ENCODE measurements around the gene AURKB.

The AURKB gene

GRCh38 chr17:8237886-8238285 is 27.5 kb upstream of the AURKB start:
- H3K27ac Mint-ChIP-seq = no peak overlapping the region
- peaks cover 89% of the 10 kb centered on the region for H3K36me3 Mint-ChIP-seq (ENCODE audit: insufficient read depth)
- ATAC-seq (replicated peaks) = no peak
- no peak overlapping the region for H3K4me3 Mint-ChIP-seq
- H3K4me1 Mint-ChIP-seq (ENCODE audit: low read depth in 2 of 2) = peaks cover 15 to 25% of the 10 kb centered on the region in 2 donors
- no peaks in the 10 kb centered on the region for H3K27me3 Mint-ChIP-seq
- H3K9me3 Mint-ChIP-seq = no peaks in the 10 kb centered on the region
- no peak for DNase-seq

DNA sequence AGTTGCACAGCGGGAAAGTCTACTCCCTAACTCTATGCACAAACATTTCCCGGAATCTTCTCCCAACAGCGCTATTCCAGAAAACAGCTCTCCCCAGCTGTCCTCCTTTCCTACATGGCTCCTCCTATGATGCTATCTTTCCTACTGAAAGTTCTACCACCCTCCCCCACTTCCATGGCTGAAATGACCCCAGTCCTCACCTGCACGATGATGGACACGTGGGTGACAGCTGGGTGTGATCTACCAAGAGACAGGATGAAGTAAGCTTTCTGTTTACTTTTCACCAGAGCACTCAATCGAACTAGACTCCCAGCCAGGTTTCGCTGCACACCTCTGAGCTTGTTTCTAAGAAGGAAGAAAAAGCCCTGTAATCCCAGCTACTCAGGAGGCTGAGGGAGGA is 26.8 kb upstream of the AURKB start:
- DNase-seq (no peak), ATAC-seq (replicated peaks) (no peak)
- peaks cover 93% of the 10 kb centered on the region for H3K36me3 Mint-ChIP-seq (ENCODE audit: insufficient read depth)
- no peaks in the 10 kb centered on the region for H3K9me3 Mint-ChIP-seq
- H3K27me3 Mint-ChIP-seq = no peaks in the 10 kb centered on the region
- H3K27ac Mint-ChIP-seq = no peak overlapping the region
- peaks cover 10 to 20% of the 10 kb centered on the region in 2 donors for H3K4me1 Mint-ChIP-seq (ENCODE audit: low read depth in 2 of 2)
- H3K4me3 Mint-ChIP-seq = no peak overlapping the region

GRCh38 chr17:8235676-8236075 is 25.3 kb upstream of the AURKB start:
- DNase-seq (no peak), ATAC-seq (replicated peaks) (no peak)
- no peak overlapping the region for H3K27ac Mint-ChIP-seq
- no peaks in the 10 kb centered on the region for H3K9me3 Mint-ChIP-seq
- no peak overlapping the region for H3K4me3 Mint-ChIP-seq
- no peaks in the 10 kb centered on the region for H3K27me3 Mint-ChIP-seq
- peaks cover 10 to 20% of the 10 kb centered on the region in 2 donors for H3K4me1 Mint-ChIP-seq (ENCODE audit: low read depth in 2 of 2)
- H3K36me3 Mint-ChIP-seq (ENCODE audit: insufficient read depth) = peaks cover 96% of the 10 kb centered on the region

DNA sequence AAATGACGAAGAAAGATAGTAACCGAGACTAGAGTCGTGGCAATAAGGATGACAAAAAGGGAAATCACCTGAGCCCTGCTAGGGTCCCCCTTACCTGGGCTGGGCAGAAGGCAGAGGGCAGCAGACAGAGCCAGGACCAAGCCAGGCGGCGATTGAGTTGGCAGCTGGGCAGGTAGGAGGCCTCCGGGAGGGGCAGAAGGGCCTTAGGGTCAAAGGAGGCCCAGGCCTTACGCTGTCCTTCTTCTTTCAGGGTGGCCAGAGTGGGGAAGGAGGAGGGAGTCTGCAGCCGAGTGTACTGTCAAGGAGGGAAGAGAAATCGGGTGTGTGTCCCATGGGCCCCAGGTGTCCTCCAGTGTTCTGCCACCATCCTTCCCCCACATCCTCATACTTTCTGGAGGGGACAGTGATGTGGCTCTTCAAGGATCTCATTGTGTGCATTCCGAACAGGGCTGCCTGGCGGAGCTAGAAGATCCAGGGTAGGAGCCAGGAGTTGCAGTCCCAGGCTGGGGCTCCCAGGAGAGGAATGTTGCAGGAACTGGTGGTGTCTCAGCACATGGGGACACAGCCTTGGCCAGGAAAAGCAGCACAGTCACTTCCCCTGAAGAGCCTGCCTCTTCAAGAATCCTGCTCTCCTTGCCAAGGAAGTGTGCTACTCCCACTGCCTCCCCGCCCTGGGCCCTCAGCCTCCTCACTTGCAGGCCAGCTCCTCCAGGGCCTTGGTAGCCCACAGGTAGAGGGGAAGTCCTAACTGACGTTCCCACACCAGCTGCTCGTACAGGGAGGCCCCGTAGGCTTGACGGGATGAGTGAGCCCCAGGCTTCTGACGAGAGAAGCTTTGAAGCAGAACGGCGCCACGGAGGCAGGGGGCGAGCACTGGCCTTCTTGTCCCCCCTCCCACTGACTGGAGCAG is 24.2 kb upstream of the AURKB start:
- Mint-ChIP-seq H3K27me3 (no peaks in the 10 kb centered on the region), H3K9me3 (no peaks in the 10 kb centered on the region), H3K4me3 (no peak overlapping the region), H3K27ac (no peak overlapping the region), H3K36me3 (ENCODE audit: insufficient read depth) (peaks cover 95% of the 10 kb centered on the region), H3K4me1 (ENCODE audit: low read depth in 2 of 2) (peaks cover 8 to 22% of the 10 kb centered on the region in 2 donors)
- DNase-seq = no peak
- no peak for ATAC-seq (replicated peaks)

DNA sequence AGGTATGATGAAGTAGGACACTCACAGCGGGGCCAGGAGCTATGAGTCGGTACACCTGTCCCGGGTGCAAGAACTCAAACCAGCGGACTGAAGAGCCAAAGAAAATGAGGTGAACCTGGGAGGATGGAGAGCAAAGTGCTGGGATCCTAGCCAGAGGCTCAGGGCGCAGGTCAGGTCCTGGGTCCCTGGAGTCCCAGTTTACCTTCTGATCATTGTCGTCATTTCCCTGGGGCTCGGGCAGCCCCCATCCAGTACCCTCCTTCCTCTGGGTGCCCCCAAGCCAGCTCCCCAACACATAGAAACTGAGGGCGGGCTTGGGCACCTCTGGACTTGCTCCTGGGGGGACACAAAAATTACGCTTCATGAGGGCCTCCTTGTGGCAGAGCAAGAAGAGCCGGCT is 21.3 kb upstream of the AURKB start:
- H3K9me3 Mint-ChIP-seq = no peaks in the 10 kb centered on the region
- ATAC-seq (replicated peaks) = no peak
- no peak overlapping the region for H3K4me3 Mint-ChIP-seq
- H3K4me1 Mint-ChIP-seq (ENCODE audit: low read depth in 2 of 2) = peaks cover 15 to 33% of the 10 kb centered on the region in 2 donors
- peak overlapping the region; percentile 44 to 54 for H3K27ac Mint-ChIP-seq
- no peaks in the 10 kb centered on the region for H3K27me3 Mint-ChIP-seq
- peaks cover 93% of the 10 kb centered on the region for H3K36me3 Mint-ChIP-seq (ENCODE audit: insufficient read depth)
- DNase-seq = no peak

GRCh38 chr17:8227238-8227581 is 16.8 kb upstream of the AURKB start:
- DNase-seq = no peak
- H3K27ac Mint-ChIP-seq = peak overlapping the region; percentile 94 to 97
- peak overlapping the region; percentile 36 to 65 for H3K4me3 Mint-ChIP-seq
- ATAC-seq (replicated peaks) = no peak
- no peaks in the 10 kb centered on the region for H3K9me3 Mint-ChIP-seq
- H3K4me1 Mint-ChIP-seq (ENCODE audit: low read depth in 2 of 2) = peaks cover 45 to 58% of the 10 kb centered on the region in 2 donors
- H3K27me3 Mint-ChIP-seq = peaks cover 4 to 9% of the 10 kb centered on the region in 2 donors
- peaks cover 88% of the 10 kb centered on the region for H3K36me3 Mint-ChIP-seq (ENCODE audit: insufficient read depth)

- Mint-ChIP-seq H3K36me3 (ENCODE audit: insufficient read depth) (peaks cover 89% of the 10 kb centered on the region), H3K9me3 (no peaks in the 10 kb centered on the region), H3K4me1 (ENCODE audit: low read depth in 2 of 2) (peaks cover 48 to 62% of the 10 kb centered on the region in 2 donors), H3K27me3 (peaks cover 4 to 14% of the 10 kb centered on the region in 2 donors), H3K4me3 (peak overlapping the region; percentile 36 to 65), H3K27ac (peak overlapping the region; percentile 94 to 97)
- DNase-seq (peak in 1 of 3 experiments; percentile 43), ATAC-seq (replicated peaks) (no peak)
Measured at GRCh38 chr17:8226536-8227237, 16.3 kb upstream of the AURKB start.

DNA sequence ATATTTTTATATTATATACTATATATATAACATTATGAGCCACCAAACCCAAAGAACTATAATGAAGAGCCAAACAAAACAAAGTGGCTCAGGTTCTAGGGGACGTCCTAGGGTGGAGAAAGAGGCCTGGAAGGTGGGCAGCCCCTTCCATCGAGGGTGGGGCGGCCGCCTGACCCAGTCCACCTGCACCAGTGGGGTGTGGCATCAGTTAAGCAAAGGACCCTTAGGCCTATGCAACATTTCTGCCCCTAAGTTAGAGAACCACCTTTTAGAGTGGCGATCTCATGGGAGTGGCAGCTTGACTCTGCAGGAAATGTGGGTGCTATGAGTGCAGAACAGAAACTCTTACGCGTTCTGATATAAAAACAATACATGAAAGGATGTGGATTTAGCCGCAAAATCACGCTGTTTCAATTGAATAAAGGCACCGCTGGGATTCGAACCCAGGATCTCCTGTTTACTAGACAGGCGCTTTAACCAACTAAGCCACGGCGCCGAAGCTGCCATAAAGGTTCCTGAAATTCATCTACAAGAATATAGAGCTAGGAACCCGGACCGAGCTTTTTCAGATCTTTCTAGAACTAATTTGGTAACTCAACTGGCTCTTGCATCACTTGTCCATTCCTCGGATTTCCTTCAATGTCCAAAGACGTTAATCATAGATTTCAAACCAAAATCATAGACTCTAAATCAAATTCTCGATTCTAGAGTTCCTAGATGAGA is 15.6 kb upstream of the AURKB start:
- ATAC-seq (replicated peaks) (peak; percentile 3), DNase-seq (peak; percentile 68 to 90 (median 68))
- H3K27me3 Mint-ChIP-seq = peaks cover 7 to 18% of the 10 kb centered on the region in 2 donors
- H3K27ac Mint-ChIP-seq = peak overlapping the region; percentile 94 to 97
- peak overlapping the region; percentile 36 to 65 for H3K4me3 Mint-ChIP-seq
- peaks cover 52 to 66% of the 10 kb centered on the region in 2 donors for H3K4me1 Mint-ChIP-seq (ENCODE audit: low read depth in 2 of 2)
- H3K36me3 Mint-ChIP-seq (ENCODE audit: insufficient read depth) = peaks cover 89% of the 10 kb centered on the region
- no peaks in the 10 kb centered on the region for H3K9me3 Mint-ChIP-seq

- ATAC-seq (replicated peaks) (no peak), DNase-seq (no peak)
- H3K9me3 Mint-ChIP-seq = peaks cover 0 to 2% of the 10 kb centered on the region in 2 donors
- peaks cover 12 to 22% of the 10 kb centered on the region in 2 donors for H3K27me3 Mint-ChIP-seq
- peaks cover 56 to 70% of the 10 kb centered on the region in 2 donors for H3K4me1 Mint-ChIP-seq (ENCODE audit: low read depth in 2 of 2)
- peak overlapping the region; percentile 100 for H3K27ac Mint-ChIP-seq
- H3K36me3 Mint-ChIP-seq (ENCODE audit: insufficient read depth) = peaks cover 89% of the 10 kb centered on the region
- H3K4me3 Mint-ChIP-seq = peak overlapping the region; percentile 91 to 99
Measured at GRCh38 chr17:8224891-8225812, 14.8 kb upstream of the AURKB start.

DNA sequence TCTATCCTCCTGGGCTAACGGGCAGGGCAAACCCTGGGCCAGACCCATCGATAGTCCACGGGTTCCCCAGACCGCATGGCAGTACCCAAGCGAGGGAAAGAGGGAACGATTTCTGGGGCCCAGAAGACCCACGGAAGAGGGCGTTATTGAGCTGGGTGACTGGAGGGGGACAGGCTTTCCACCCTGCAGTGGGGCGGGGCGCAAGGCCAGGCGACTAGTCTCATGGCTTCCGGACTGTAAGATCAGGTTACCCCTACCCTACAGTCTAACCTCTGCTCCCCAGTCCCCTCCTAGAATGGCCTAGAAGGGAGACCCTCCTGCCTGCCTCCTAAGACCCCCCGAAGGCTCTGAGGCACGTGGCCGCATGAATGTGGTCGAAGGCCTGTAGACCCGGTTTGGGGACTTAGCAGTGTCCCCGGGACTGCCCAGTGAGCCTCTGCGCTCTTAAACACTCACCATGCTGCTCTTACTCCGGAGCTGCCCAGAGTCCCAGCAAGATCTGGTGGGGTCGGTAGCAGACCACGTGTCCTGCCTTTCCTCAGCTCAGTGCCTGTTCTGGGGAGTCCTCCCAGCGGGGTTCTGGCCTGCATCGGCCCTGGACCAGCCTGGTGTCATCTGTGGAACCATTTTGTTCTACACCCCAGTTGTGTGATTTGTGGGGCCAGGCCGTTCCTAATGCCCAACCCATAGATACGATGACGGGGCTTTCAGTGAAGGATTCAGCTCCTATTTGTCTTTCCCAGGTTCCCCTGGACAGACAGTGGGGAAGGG is 13.2 kb upstream of the AURKB start:
- ATAC-seq (replicated peaks) (no peak), DNase-seq (peak in 2 of 3 experiments; percentile 38 to 42)
- H3K4me1 Mint-ChIP-seq (ENCODE audit: low read depth in 2 of 2) = peaks cover 59 to 64% of the 10 kb centered on the region in 2 donors
- peak overlapping the region; percentile 100 for H3K27ac Mint-ChIP-seq
- peaks cover 88% of the 10 kb centered on the region for H3K36me3 Mint-ChIP-seq (ENCODE audit: insufficient read depth)
- peak overlapping the region; percentile 91 to 99 for H3K4me3 Mint-ChIP-seq
- H3K27me3 Mint-ChIP-seq = peaks cover 12 to 22% of the 10 kb centered on the region in 2 donors
- H3K9me3 Mint-ChIP-seq = peaks cover 0 to 2% of the 10 kb centered on the region in 2 donors

DNA sequence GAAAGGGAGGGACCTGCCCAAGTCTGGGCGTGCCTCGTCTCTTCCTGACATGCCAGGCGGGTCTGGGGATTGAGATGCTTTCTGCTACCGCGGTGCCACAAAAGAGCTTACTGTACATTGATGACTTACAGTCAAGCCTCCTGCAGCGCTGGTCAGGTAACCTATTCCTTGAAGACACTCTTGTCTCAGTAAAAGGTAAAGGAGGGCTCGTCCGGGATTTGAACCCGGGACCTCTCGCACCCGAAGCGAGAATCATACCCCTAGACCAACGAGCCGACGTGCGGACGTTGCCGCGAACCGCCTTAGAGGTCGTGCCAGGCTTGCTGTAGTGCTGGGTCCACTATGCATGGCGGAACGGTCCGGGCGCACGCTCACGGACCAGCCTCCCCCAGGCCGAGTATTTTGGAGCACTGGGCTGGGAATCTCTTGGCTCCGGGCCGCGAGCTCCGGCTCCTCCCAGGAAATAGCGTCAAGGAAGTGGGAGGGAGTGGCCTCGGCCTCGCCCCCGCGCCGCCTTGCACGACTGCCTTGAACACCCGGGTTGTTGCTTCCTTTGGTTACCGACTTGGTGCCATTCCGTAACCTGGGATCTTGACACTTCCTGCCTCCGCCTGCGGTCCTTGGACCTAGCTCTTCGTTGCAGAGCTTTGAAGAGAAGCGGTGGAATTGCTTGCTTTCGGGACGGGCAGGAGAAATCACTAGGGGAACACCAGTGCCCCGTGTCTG is 12.4 kb upstream of the AURKB start:
- Mint-ChIP-seq H3K36me3 (ENCODE audit: insufficient read depth) (peaks cover 81% of the 10 kb centered on the region), H3K4me1 (ENCODE audit: low read depth in 2 of 2) (peaks cover 58 to 63% of the 10 kb centered on the region in 2 donors), H3K27me3 (peaks cover 12 to 22% of the 10 kb centered on the region in 2 donors), H3K4me3 (peak overlapping the region; percentile 91 to 99), H3K9me3 (peaks cover 0 to 2% of the 10 kb centered on the region in 2 donors), H3K27ac (peak overlapping the region; percentile 100)
- DNase-seq (peak; percentile 89 to 92 (median 90)), ATAC-seq (replicated peaks) (peak; percentile 53)
